OCI-LY7 (cell line): ENCODE results near the gene EPHB3.

Source experiments
- EZH2phosphoT487 ChIP-seq: fragments of 200-600 bp; sonication (generic); IDR thresholded peaks from 2 replicates; pipeline ENCODE4 v1.6.1; 2018; ENCODE audit warnings: low read depth, borderline replicate concordance, mild to moderate bottlenecking, mixed run types, antibody characterized with exemption, low read length, moderate library complexity, mixed read lengths
- TF ChIP-seq, protein P1 (sequence below): fragments of 200-600 bp; sonication (generic); conservative IDR thresholded peaks from 2 replicates; pipeline ENCODE4 v1.5.1; 2014; ENCODE audit warnings: mild to moderate bottlenecking, antibody characterized with exemption, low read length, moderate library complexity, mixed read lengths

DNA sequence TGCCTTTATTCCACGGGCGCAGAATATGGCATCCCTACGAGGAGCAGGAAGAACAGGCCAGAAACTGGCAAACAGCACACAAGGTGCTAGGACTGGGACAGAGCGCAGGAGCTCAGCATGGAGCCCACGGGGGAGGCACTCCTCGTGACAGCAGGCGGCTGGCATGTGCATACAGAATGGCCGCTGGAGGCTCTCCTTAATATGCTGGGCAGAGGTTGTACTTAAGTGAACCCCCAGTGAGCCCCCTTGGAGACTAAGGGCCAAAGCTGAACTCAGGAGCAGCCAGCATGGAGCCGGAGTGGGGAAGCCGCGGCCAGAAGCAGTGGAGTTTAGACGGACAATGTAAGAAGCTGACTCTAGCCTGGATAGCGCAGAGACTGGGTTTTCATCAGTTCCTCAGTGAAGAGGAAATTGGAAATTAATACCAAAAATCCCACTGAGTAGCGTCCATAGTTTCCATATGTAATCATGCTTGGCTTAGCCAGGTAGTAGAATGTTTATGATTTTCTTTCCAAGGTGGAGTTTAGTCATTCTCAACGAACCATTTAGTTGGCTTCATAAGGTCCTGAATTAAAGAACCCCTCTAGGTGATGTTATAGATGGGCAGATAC lies 69.4 kb downstream of the EPHB3 start:
- TF ChIP-seq, protein P1, sequence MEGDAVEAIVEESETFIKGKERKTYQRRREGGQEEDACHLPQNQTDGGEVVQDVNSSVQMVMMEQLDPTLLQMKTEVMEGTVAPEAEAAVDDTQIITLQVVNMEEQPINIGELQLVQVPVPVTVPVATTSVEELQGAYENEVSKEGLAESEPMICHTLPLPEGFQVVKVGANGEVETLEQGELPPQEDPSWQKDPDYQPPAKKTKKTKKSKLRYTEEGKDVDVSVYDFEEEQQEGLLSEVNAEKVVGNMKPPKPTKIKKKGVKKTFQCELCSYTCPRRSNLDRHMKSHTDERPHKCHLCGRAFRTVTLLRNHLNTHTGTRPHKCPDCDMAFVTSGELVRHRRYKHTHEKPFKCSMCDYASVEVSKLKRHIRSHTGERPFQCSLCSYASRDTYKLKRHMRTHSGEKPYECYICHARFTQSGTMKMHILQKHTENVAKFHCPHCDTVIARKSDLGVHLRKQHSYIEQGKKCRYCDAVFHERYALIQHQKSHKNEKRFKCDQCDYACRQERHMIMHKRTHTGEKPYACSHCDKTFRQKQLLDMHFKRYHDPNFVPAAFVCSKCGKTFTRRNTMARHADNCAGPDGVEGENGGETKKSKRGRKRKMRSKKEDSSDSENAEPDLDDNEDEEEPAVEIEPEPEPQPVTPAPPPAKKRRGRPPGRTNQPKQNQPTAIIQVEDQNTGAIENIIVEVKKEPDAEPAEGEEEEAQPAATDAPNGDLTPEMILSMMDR, result no peak
- no peak for TF ChIP-seq EZH2phosphoT487
